ENCODE measurements around the gene COMT.

The COMT gene

GRCh38 chr22:19984851-19985811 is 43.6 kb downstream of the COMT start:
- no peak for TF ChIP-seq CTCF (conservative IDR thresholded peaks at IDR 0.05; ENCODE audit: low read depth, low read length)
- no peak overlapping the region for H3K4me2 ChIP-seq
- H3K27me3 ChIP-seq (ENCODE audit: insufficient read depth, low read depth), result peaks cover 6% of the 10 kb centered on the region; the same call in 1 of the 2 replicates
- H3K9ac ChIP-seq, result no peak overlapping the region
- H2AFZ ChIP-seq (ENCODE audit: low read depth), result no peak overlapping the region
- peaks cover 3% of the 10 kb centered on the region for H3K4me1 ChIP-seq (ENCODE audit: low read depth, poor library complexity, severe bottlenecking)
- no peak overlapping the region for H3K27ac ChIP-seq
- H3K79me2 ChIP-seq (ENCODE audit: insufficient read depth, low read depth), result no peaks in the 10 kb centered on the region
- no peaks in the 10 kb centered on the region for H4K20me1 ChIP-seq (ENCODE audit: insufficient read depth)
- H3K36me3 ChIP-seq (ENCODE audit: insufficient read depth), result no peaks in the 10 kb centered on the region
- H3K4me3 ChIP-seq (IDR thresholded peaks at IDR 0.05; ENCODE audit: insufficient read depth, low read depth, low read length), result no peak overlapping the region

- Histone ChIP-seq H3K36me3 (ENCODE audit: insufficient read depth) (no peaks in the 10 kb centered on the region), H3K27me3 (ENCODE audit: insufficient read depth, low read depth) (peaks cover 6% of the 10 kb centered on the region; the same call in 1 of the 2 replicates), H3K27ac (no peak overlapping the region), H2AFZ (ENCODE audit: low read depth) (no peak overlapping the region), H3K4me2 (no peak overlapping the region; the same call in 1 of the 2 replicates), H3K79me2 (ENCODE audit: insufficient read depth, low read depth) (no peaks in the 10 kb centered on the region), H4K20me1 (ENCODE audit: insufficient read depth) (no peaks in the 10 kb centered on the region), H3K4me3 (IDR thresholded peaks at IDR 0.05; ENCODE audit: insufficient read depth, low read depth, low read length) (no peak overlapping the region), H3K9ac (no peak overlapping the region), H3K4me1 (ENCODE audit: low read depth, poor library complexity, severe bottlenecking) (peaks cover 3% of the 10 kb centered on the region)
- TF ChIP-seq CTCF (conservative IDR thresholded peaks at IDR 0.05; ENCODE audit: low read depth, low read length), result no peak
Measured at GRCh38 chr22:19986011-19986409, 44.4 kb downstream of the COMT start.

GRCh38 chr22:19986410-19987341 is 45.1 kb downstream of the COMT start:
- peak overlapping the region; percentile 34; the same call in 1 of the 2 replicates for H2AFZ ChIP-seq (ENCODE audit: low read depth)
- H3K27ac ChIP-seq, result no peak overlapping the region

More at GRCh38 chr22:19986410-19987341, 45.1 kb downstream of the COMT start:
- TF ChIP-seq CTCF (conservative IDR thresholded peaks at IDR 0.05; ENCODE audit: low read depth, low read length), result no peak
- H3K79me2 ChIP-seq (ENCODE audit: insufficient read depth, low read depth), result no peaks in the 10 kb centered on the region
- H3K36me3 ChIP-seq (ENCODE audit: insufficient read depth), result no peaks in the 10 kb centered on the region
- no peaks in the 10 kb centered on the region for H4K20me1 ChIP-seq (ENCODE audit: insufficient read depth)
- peaks cover 3% of the 10 kb centered on the region for H3K4me1 ChIP-seq (ENCODE audit: low read depth, poor library complexity, severe bottlenecking)
- peak overlapping the region; percentile 57; the same call in 1 of the 2 replicates for H3K4me2 ChIP-seq
- peaks cover 6% of the 10 kb centered on the region; the same call in 1 of the 2 replicates for H3K27me3 ChIP-seq (ENCODE audit: insufficient read depth, low read depth)
- no peak overlapping the region for H3K4me3 ChIP-seq (IDR thresholded peaks at IDR 0.05; ENCODE audit: insufficient read depth, low read depth, low read length)
- H3K9ac ChIP-seq, result no peak overlapping the region

Measured in KMS-11 (cell line).